Activated CD4-positive, alpha-beta memory T cell treated with anti-CD3 and anti-CD28 coated beads for 36 hours (primary cell): Measurements from ENCODE around the gene DAPK2. TPM values are rescaled to one million over a fixed set of nuclear protein-coding genes. Genes with fewer than 3 reads are reported as not detected.

Experiments
- CTCF ChIA-PET: fragments of 350-600 bp; sonication (Branson Sonifier 250); formaldehyde crosslinking; loops from one replicate; lab custom pipeline; 2021; ENCODE audit warnings: antibody characterized with exemption, inconsistent platforms; lab: Charles Lee
- POLR2A ChIA-PET: fragments of 350-600 bp; sonication (Branson Sonifier 250); formaldehyde crosslinking; loops from one replicate; lab custom pipeline; 2021; ENCODE audit warnings: antibody characterized with exemption; lab: Charles Lee
- DNase-seq: peaks from one replicate; pipeline ENCODE4 v3.0.0-alpha.2; 2020
- H3K27ac Mint-ChIP-seq: one replicate; pipeline ENCODE4 v1.8.0; 2021; ENCODE audit warnings: mixed read lengths
- H3K27me3 Mint-ChIP-seq: one replicate; pipeline ENCODE4 v1.8.0; 2021; ENCODE audit warnings: mixed read lengths
- H3K36me3 Mint-ChIP-seq: one replicate; pipeline ENCODE4 v1.8.0; 2021; ENCODE audit warnings: mixed read lengths
- H3K4me1 Mint-ChIP-seq: one replicate; pipeline ENCODE4 v1.8.0; 2021; ENCODE audit warnings: low read depth, mixed read lengths
- H3K4me3 Mint-ChIP-seq: one replicate; pipeline ENCODE4 v1.8.0; 2021; ENCODE audit warnings: mild to moderate bottlenecking, mixed read lengths
- H3K9me3 Mint-ChIP-seq: one replicate; pipeline ENCODE4 v1.8.0; 2021; ENCODE audit warnings: mixed read lengths
- intact Hi-C: fragments of 100-400 bp; cut with micrococcal nuclease; formaldehyde crosslinking; loops from one replicate; pipeline ENCODE4 v1.15.1; 2023
- total RNA-seq, 2 experiments: library from RNA; stranded (reverse); gene quantifications; one replicate each; pipeline ENCODE4 v1.2.3, GENCODE V29; 2021

DAPK2 gene
- total RNA-seq, 2 experiments from 2014 or later = 0.81 to 0.87 TPM

- Mint-ChIP-seq H3K9me3 (no peaks in the 10 kb centered on the region), H3K4me1 (no peaks in the 10 kb centered on the region), H3K36me3 (no peaks in the 10 kb centered on the region), H3K27ac (no peak overlapping the region), H3K4me3 (no peak overlapping the region), H3K27me3 (no peaks in the 10 kb centered on the region)
- intact Hi-C loops = no loop called here
- DNase-seq = no peak
- CTCF ChIA-PET = no interaction called here
- POLR2A ChIA-PET = no interaction called here
These were observed 8.3 kb downstream of the DAPK2 start for GRCh38 chr15:64037966-64038365.

GRCh38 chr15:64037116-64037515 is 9.2 kb downstream of the DAPK2 start:
- CTCF ChIA-PET = interaction anchor here (0.7 to 0.8 kb wide), 2 partner anchors 10 to 34 kb away, joined by 3 read pairs; partner anchors contain the start of gene DAPK2
- no peak overlapping the region for H3K4me3 Mint-ChIP-seq
- H3K4me1 Mint-ChIP-seq = no peaks in the 10 kb centered on the region

GRCh38 chr15:64035525-64035924 is 10.8 kb downstream of the DAPK2 start:
- H3K27me3 Mint-ChIP-seq = peaks cover 2% of the 10 kb centered on the region
- no peak for DNase-seq
- no peaks in the 10 kb centered on the region for H3K9me3 Mint-ChIP-seq
- ChIA-PET POLR2A (no interaction called here), CTCF (interaction anchor here (0.8 kb wide), 1 partner anchor 10 kb away, joined by 3 read pairs; no protein-coding TSS in a partner anchor)
- intact Hi-C loops = no loop called here
- H3K27ac Mint-ChIP-seq = no peak overlapping the region
- no peak overlapping the region for H3K4me3 Mint-ChIP-seq
- no peaks in the 10 kb centered on the region for H3K4me1 Mint-ChIP-seq
- H3K36me3 Mint-ChIP-seq = no peaks in the 10 kb centered on the region

More at GRCh38 chr15:64037116-64037515, 9.2 kb downstream of the DAPK2 start:
- intact Hi-C loops = no loop called here
- POLR2A ChIA-PET = no interaction called here
- no peak overlapping the region for H3K27ac Mint-ChIP-seq
- no peak for DNase-seq
- H3K36me3 Mint-ChIP-seq = no peaks in the 10 kb centered on the region
- H3K27me3 Mint-ChIP-seq = no peaks in the 10 kb centered on the region
- no peaks in the 10 kb centered on the region for H3K9me3 Mint-ChIP-seq

GRCh38 chr15:64034519-64034918 is 11.8 kb downstream of the DAPK2 start:
- no peaks in the 10 kb centered on the region for H3K4me1 Mint-ChIP-seq
- no peak for DNase-seq
- intact Hi-C loops = no loop called here
- H3K36me3 Mint-ChIP-seq = no peaks in the 10 kb centered on the region
- peaks cover 2% of the 10 kb centered on the region for H3K27me3 Mint-ChIP-seq
- ChIA-PET CTCF (interaction anchor here (0.9 to 1.6 kb wide), 2 partner anchors 12 to 90 kb away, joined by 3 to 5 read pairs; no protein-coding TSS in a partner anchor), POLR2A (no interaction called here)
- H3K4me3 Mint-ChIP-seq = no peak overlapping the region
- no peaks in the 10 kb centered on the region for H3K9me3 Mint-ChIP-seq
- no peak overlapping the region for H3K27ac Mint-ChIP-seq

GRCh38 chr15:64032329-64032728 is 14.0 kb downstream of the DAPK2 start:
- Mint-ChIP-seq H3K4me3 (no peak overlapping the region), H3K36me3 (no peaks in the 10 kb centered on the region), H3K9me3 (no peaks in the 10 kb centered on the region), H3K4me1 (no peaks in the 10 kb centered on the region), H3K27ac (no peak overlapping the region), H3K27me3 (peaks cover 2% of the 10 kb centered on the region)
- no peak for DNase-seq
- intact Hi-C loops = no loop called here
- ChIA-PET POLR2A (no interaction called here), CTCF (interaction anchor here (1.4 kb wide), 1 partner anchor 142 kb away, joined by 3 read pairs; no protein-coding TSS in a partner anchor)

GRCh38 chr15:64030123-64030522 is 16.2 kb downstream of the DAPK2 start:
- Mint-ChIP-seq H3K4me3 (no peak overlapping the region), H3K27ac (no peak overlapping the region), H3K9me3 (no peaks in the 10 kb centered on the region), H3K36me3 (no peaks in the 10 kb centered on the region), H3K27me3 (peaks cover 2% of the 10 kb centered on the region), H3K4me1 (no peaks in the 10 kb centered on the region)
- POLR2A ChIA-PET = no interaction called here
- intact Hi-C loops = no loop called here
- CTCF ChIA-PET = no interaction called here
- no peak for DNase-seq

GRCh38 chr15:64029633-64030032 is 16.7 kb downstream of the DAPK2 start:
- Mint-ChIP-seq H3K4me3 (no peak overlapping the region), H3K27me3 (peaks cover 2% of the 10 kb centered on the region), H3K27ac (no peak overlapping the region), H3K9me3 (no peaks in the 10 kb centered on the region), H3K36me3 (no peaks in the 10 kb centered on the region), H3K4me1 (no peaks in the 10 kb centered on the region)
- CTCF ChIA-PET = interaction anchor here (1.3 kb wide), 1 partner anchor 84 kb away, joined by 4 read pairs; no protein-coding TSS in a partner anchor
- intact Hi-C loops = no loop called here
- DNase-seq = no peak
- POLR2A ChIA-PET = interaction anchor here (0.6 kb wide), 1 partner anchor 67 kb away, joined by 3 read pairs; no protein-coding TSS in a partner anchor

GRCh38 chr15:64029110-64029509 is 17.2 kb downstream of the DAPK2 start:
- DNase-seq = no peak
- Mint-ChIP-seq H3K27me3 (peaks cover 2% of the 10 kb centered on the region), H3K4me3 (no peak overlapping the region), H3K27ac (no peak overlapping the region), H3K36me3 (no peaks in the 10 kb centered on the region), H3K4me1 (no peaks in the 10 kb centered on the region), H3K9me3 (no peaks in the 10 kb centered on the region)
- ChIA-PET CTCF (interaction anchor here (1.3 kb wide), 1 partner anchor 83 kb away, joined by 4 read pairs; no protein-coding TSS in a partner anchor), POLR2A (interaction anchor here (0.6 kb wide), 1 partner anchor 67 kb away, joined by 3 read pairs; no protein-coding TSS in a partner anchor)
- intact Hi-C loops = no loop called here

- DNase-seq = no peak
- Mint-ChIP-seq H3K9me3 (no peaks in the 10 kb centered on the region), H3K4me3 (no peak overlapping the region), H3K27ac (no peak overlapping the region), H3K36me3 (no peaks in the 10 kb centered on the region), H3K4me1 (no peaks in the 10 kb centered on the region), H3K27me3 (peaks cover 2% of the 10 kb centered on the region)
- CTCF ChIA-PET = interaction anchor here (1.0 to 2.0 kb wide), 2 partner anchors 19 to 81 kb away, joined by 3 to 7 read pairs; no protein-coding TSS in a partner anchor
- intact Hi-C loops = no loop called here
- POLR2A ChIA-PET = no interaction called here
These were observed 19.7 kb downstream of the DAPK2 start for GRCh38 chr15:64026591-64026990.

GRCh38 chr15:64024172-64025050 is 21.9 kb downstream of the DAPK2 start:
- POLR2A ChIA-PET = no interaction called here
- intact Hi-C loops = no loop called here
- Mint-ChIP-seq H3K4me3 (no peak overlapping the region), H3K9me3 (peaks cover 5% of the 10 kb centered on the region), H3K36me3 (no peaks in the 10 kb centered on the region), H3K27me3 (no peaks in the 10 kb centered on the region), H3K4me1 (no peaks in the 10 kb centered on the region), H3K27ac (no peak overlapping the region)
- DNase-seq = no peak
- CTCF ChIA-PET = interaction anchor here (0.9 kb wide), 1 partner anchor 22 kb away, joined by 4 read pairs; the partner anchor contains the start of gene DAPK2

- H3K4me1 Mint-ChIP-seq = no peaks in the 10 kb centered on the region
- intact Hi-C loops = no loop called here
- H3K9me3 Mint-ChIP-seq = peaks cover 5% of the 10 kb centered on the region
- CTCF ChIA-PET = no interaction called here
- DNase-seq = no peak
- H3K4me3 Mint-ChIP-seq = no peak overlapping the region
- H3K27ac Mint-ChIP-seq = no peak overlapping the region
- POLR2A ChIA-PET = no interaction called here
- no peaks in the 10 kb centered on the region for H3K27me3 Mint-ChIP-seq
- no peaks in the 10 kb centered on the region for H3K36me3 Mint-ChIP-seq
These were observed 23.1 kb downstream of the DAPK2 start for GRCh38 chr15:64023220-64023619.

GRCh38 chr15:64022571-64022970 is 23.7 kb downstream of the DAPK2 start:
- POLR2A ChIA-PET = no interaction called here

More at GRCh38 chr15:64022571-64022970, 23.7 kb downstream of the DAPK2 start:
- H3K9me3 Mint-ChIP-seq = peaks cover 5% of the 10 kb centered on the region
- no peak overlapping the region for H3K27ac Mint-ChIP-seq
- H3K4me1 Mint-ChIP-seq = no peaks in the 10 kb centered on the region
- CTCF ChIA-PET = no interaction called here
- DNase-seq = no peak
- no peaks in the 10 kb centered on the region for H3K27me3 Mint-ChIP-seq
- no peaks in the 10 kb centered on the region for H3K36me3 Mint-ChIP-seq
- intact Hi-C loops = no loop called here
- no peak overlapping the region for H3K4me3 Mint-ChIP-seq
